ENCODE results near the gene AKAP8L.
A peak's percentile ranks its signal among the peaks of the same experiment; 100 is the strongest.

Gene AKAP8L

GRCh38 chr19:15438124-15438496 is 19.3 kb upstream of the AKAP8L start:
- no peak for TF ChIP-seq CTCF (conservative IDR thresholded peaks at IDR 0.05; ENCODE audit: low read depth, low read length)
- H3K4me3 ChIP-seq (ENCODE audit: low read depth, low read length), result no peak overlapping the region
- no peak for DNase-seq (ENCODE audit: low read depth)

- H3K4me3 ChIP-seq (ENCODE audit: low read depth, low read length), result no peak overlapping the region
- peak; percentile 55 for DNase-seq (ENCODE audit: low read depth)
- peak; percentile 59 for TF ChIP-seq CTCF (conservative IDR thresholded peaks at IDR 0.05; ENCODE audit: low read depth, low read length)
These were observed 18.8 kb upstream of the AKAP8L start for GRCh38 chr19:15437355-15438123.

- DNase-seq (ENCODE audit: low read depth), result no peak
- H3K4me3 ChIP-seq (ENCODE audit: low read depth, low read length), result no peak overlapping the region
- no peak for TF ChIP-seq CTCF (conservative IDR thresholded peaks at IDR 0.05; ENCODE audit: low read depth, low read length)
These were observed 18.0 kb upstream of the AKAP8L start for GRCh38 chr19:15436826-15437110.

- DNase-seq (ENCODE audit: low read depth), result no peak
- H3K4me3 ChIP-seq (ENCODE audit: low read depth, low read length), result no peak overlapping the region
- TF ChIP-seq CTCF (conservative IDR thresholded peaks at IDR 0.05; ENCODE audit: low read depth, low read length), result no peak
These were observed 17.4 kb upstream of the AKAP8L start for GRCh38 chr19:15436012-15436825.

GRCh38 chr19:15433519-15434069 is 14.8 kb upstream of the AKAP8L start:
- no peak for TF ChIP-seq CTCF (conservative IDR thresholded peaks at IDR 0.05; ENCODE audit: low read depth, low read length)
- DNase-seq (ENCODE audit: low read depth), result no peak
- H3K4me3 ChIP-seq (ENCODE audit: low read depth, low read length), result peak overlapping the region; percentile 82

GRCh38 chr19:15432629-15433518 is 14.1 kb upstream of the AKAP8L start:
- TF ChIP-seq CTCF (conservative IDR thresholded peaks at IDR 0.05; ENCODE audit: low read depth, low read length), result no peak
- peak overlapping the region; percentile 82 for H3K4me3 ChIP-seq (ENCODE audit: low read depth, low read length)
- peak; percentile 93 for DNase-seq (ENCODE audit: low read depth)

All from choroid plexus epithelial cell (primary cell).